ENCODE results near the gene PCSK5.

The PCSK5 gene

GRCh38 chr9:75983319-75984045, 93.0 kb downstream of the PCSK5 start:
- Histone ChIP-seq H3K4me1 (ENCODE audit: insufficient read depth, low read length) (no peaks in the 10 kb centered on the region), H3K9ac (ENCODE audit: low read depth, low read length) (no peak overlapping the region), H3K4me2 (ENCODE audit: insufficient read depth, low read length) (no peak overlapping the region), H3K79me2 (ENCODE audit: insufficient read depth, low read length) (no peaks in the 10 kb centered on the region), H4K20me1 (ENCODE audit: insufficient read depth, low read length) (no peaks in the 10 kb centered on the region), H3K27ac (ENCODE audit: low read length) (no peak overlapping the region), H2AFZ (ENCODE audit: low read depth, low read length) (no peak overlapping the region), H3K4me3 (ENCODE audit: low read depth in 1 of 2, low read length in 2 of 2) (no peak overlapping the region), H3K27me3 (ENCODE audit: insufficient read depth, low read length, poor library complexity) (no peaks in the 10 kb centered on the region), H3K9me3 (ENCODE audit: insufficient read depth, low read length, severe bottlenecking) (no peaks in the 10 kb centered on the region), H3K36me3 (ENCODE audit: insufficient read depth, low read length) (peaks cover 6% of the 10 kb centered on the region; the same call in 1 of the 2 replicates)
- no peak for DNase-seq
- no peak for TF ChIP-seq EZH2 (IDR thresholded peaks at IDR 0.05; ENCODE audit: borderline replicate concordance, low read depth, low read length, severe bottlenecking)
- TF ChIP-seq CTCF (IDR thresholded peaks at IDR 0.05; ENCODE audit: borderline replicate concordance, extremely low read depth, low read length, poor library complexity, severe bottlenecking), result no peak
- no peak for ATAC-seq (ENCODE audit: insufficient read depth, low read depth)

GRCh38 chr9:75985515-75985914, 95.0 kb downstream of the PCSK5 start:
- no peak overlapping the region for H3K4me3 ChIP-seq (ENCODE audit: low read depth in 1 of 2, low read length in 2 of 2)
- no peaks in the 10 kb centered on the region for H3K79me2 ChIP-seq (ENCODE audit: insufficient read depth, low read length)
- H4K20me1 ChIP-seq (ENCODE audit: insufficient read depth, low read length), result no peaks in the 10 kb centered on the region
- no peaks in the 10 kb centered on the region for H3K9me3 ChIP-seq (ENCODE audit: insufficient read depth, low read length, severe bottlenecking)
- no peak overlapping the region for H3K4me2 ChIP-seq (ENCODE audit: insufficient read depth, low read length)
- no peaks in the 10 kb centered on the region for H3K4me1 ChIP-seq (ENCODE audit: insufficient read depth, low read length)
- no peak overlapping the region for H2AFZ ChIP-seq (ENCODE audit: low read depth, low read length)
- no peak for DNase-seq
- H3K36me3 ChIP-seq (ENCODE audit: insufficient read depth, low read length), result peaks cover 6% of the 10 kb centered on the region; the same call in 1 of the 2 replicates
- no peak overlapping the region for H3K27ac ChIP-seq (ENCODE audit: low read length)
- ATAC-seq (ENCODE audit: insufficient read depth, low read depth), result no peak
- TF ChIP-seq CTCF (IDR thresholded peaks at IDR 0.05; ENCODE audit: borderline replicate concordance, extremely low read depth, low read length, poor library complexity, severe bottlenecking) (no peak), EZH2 (IDR thresholded peaks at IDR 0.05; ENCODE audit: borderline replicate concordance, low read depth, low read length, severe bottlenecking) (no peak)
- no peak overlapping the region for H3K9ac ChIP-seq (ENCODE audit: low read depth, low read length)
- no peaks in the 10 kb centered on the region for H3K27me3 ChIP-seq (ENCODE audit: insufficient read depth, low read length, poor library complexity)

- H2AFZ ChIP-seq (ENCODE audit: low read depth, low read length), result no peak overlapping the region
- TF ChIP-seq EZH2 (IDR thresholded peaks at IDR 0.05; ENCODE audit: borderline replicate concordance, low read depth, low read length, severe bottlenecking) (no peak), CTCF (IDR thresholded peaks at IDR 0.05; ENCODE audit: borderline replicate concordance, extremely low read depth, low read length, poor library complexity, severe bottlenecking) (no peak)
- H3K9ac ChIP-seq (ENCODE audit: low read depth, low read length), result no peak overlapping the region
- no peaks in the 10 kb centered on the region for H3K27me3 ChIP-seq (ENCODE audit: insufficient read depth, low read length, poor library complexity)
- peaks cover 6% of the 10 kb centered on the region; the same call in 1 of the 2 replicates for H3K36me3 ChIP-seq (ENCODE audit: insufficient read depth, low read length)
- no peak overlapping the region for H3K4me2 ChIP-seq (ENCODE audit: insufficient read depth, low read length)
- no peaks in the 10 kb centered on the region for H3K79me2 ChIP-seq (ENCODE audit: insufficient read depth, low read length)
- DNase-seq (no peak), ATAC-seq (ENCODE audit: insufficient read depth, low read depth) (no peak)
- no peak overlapping the region for H3K4me3 ChIP-seq (ENCODE audit: low read depth in 1 of 2, low read length in 2 of 2)
- H3K27ac ChIP-seq (ENCODE audit: low read length), result no peak overlapping the region
- no peaks in the 10 kb centered on the region for H3K4me1 ChIP-seq (ENCODE audit: insufficient read depth, low read length)
- H4K20me1 ChIP-seq (ENCODE audit: insufficient read depth, low read length), result no peaks in the 10 kb centered on the region
- H3K9me3 ChIP-seq (ENCODE audit: insufficient read depth, low read length, severe bottlenecking), result no peaks in the 10 kb centered on the region
Observed at GRCh38 chr9:75988663-75989062, 98.2 kb downstream of the PCSK5 start.

All from DND-41 (cell line).